Activated CD4-positive, alpha-beta T cell treated with anti-CD3 and anti-CD28 coated beads, Interleukin-2, amount 50 U/mL, for 48 hours (primary cell): Measurements from ENCODE around the gene ECPAS.
"Not testable (repeated sequence)": the region's sequence is repeated elsewhere in the genome, so short reads cannot be mapped to it uniquely, and the experiment has no call there.

Experiments
- DNase-seq, 2 experiments: peaks; one replicate each; pipeline ENCODE4 v3.0.0-alpha.2; 2020

Gene ECPAS

DNA sequence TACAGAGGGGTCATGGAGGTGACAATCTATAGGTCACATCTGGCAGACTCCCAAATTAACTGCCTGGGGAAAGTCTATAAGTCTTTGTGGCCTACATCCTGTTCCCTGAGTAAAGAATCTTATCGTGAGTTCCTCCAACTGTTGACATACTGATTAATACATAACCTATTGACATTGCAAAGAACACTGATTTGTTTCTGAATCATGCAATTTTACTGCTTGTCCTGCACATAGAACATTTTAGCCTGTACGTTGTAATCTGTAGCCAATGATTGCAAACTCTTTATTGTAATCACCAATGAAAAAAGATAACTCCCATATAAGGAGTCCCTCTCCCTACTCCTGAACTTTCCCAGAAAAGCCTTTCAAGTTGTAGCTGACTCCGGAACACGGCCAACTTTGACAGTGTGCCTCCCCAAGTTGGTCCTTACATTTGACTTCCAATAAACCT is 135.3 kb downstream of the ECPAS start:
- DNase-seq, result no peak

DNA sequence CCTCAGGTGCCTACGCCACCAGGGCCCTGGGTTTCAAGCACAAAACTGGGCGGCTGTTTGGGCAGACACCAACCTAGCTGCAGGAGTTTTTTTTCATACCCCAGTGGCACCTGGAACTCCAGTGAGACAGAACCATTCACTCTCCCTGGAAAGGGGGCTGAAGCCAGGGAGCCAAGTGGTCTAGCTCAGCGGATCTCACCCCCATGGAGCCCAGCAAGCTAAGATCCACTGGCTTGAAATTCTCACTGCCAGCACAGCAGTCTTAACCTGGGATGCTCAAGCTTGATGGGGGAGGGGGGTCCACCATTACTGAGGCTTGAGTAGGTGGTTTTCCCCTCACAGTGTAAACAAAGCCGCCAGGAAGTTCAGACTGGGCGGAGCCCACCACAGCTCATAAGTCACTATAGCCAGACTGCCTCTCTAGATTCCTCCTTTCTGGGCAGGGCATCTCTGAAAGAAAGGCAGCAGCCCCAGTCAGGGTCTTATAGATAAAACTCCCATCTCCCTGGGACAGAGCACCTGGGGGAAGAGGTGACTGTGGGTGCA is 149.8 kb downstream of the ECPAS start:
- not testable (repeated sequence) for DNase-seq

GRCh38 chr9:111330124-111330523 is 154.1 kb downstream of the ECPAS start, which contains the start of gene OR2K2:
TSS of gene OR2K2 (minus strand) at chr9:111330224. CDS start at chr9:111328433, 1,791 bp downstream.
- no peak for DNase-seq

DNA sequence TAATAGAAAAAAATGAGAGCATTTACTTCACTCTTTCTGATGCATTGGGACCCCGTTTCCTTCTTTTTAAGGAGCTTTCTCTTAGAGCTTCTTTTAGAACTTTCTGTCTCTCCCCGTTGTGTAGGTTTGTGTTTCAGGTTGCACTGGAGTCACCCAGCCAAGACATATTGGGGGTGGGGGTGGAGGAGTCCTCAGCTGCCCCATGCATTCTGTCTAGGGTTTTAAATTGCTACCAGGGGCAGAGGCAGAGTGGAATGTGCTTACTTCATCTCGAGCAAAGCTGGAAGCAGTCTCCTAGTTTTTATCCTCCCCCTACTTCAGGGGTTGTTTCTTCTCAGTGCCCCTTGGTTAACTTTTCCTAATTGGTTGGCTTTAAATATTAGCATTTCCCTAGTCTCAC is 163.6 kb downstream of the ECPAS start:
- no peak for DNase-seq

- no peak for DNase-seq
These were observed 167.4 kb downstream of the ECPAS start for GRCh38 chr9:111316796-111317195.
